NT2/D1 (cell line): ENCODE results near the gene OR56A3.

Experiments
- SUZ12 ChIP-seq: IDR thresholded peaks from 2 replicates; pipeline ENCODE4 v1.6.1; 2011; ENCODE audit not compliant: insufficient read length, insufficient read depth; ENCODE audit errors: extremely low read depth
- ZNF274 ChIP-seq: IDR thresholded peaks from 2 replicates; pipeline ENCODE4 v1.6.1; 2011; ENCODE audit warnings: mild to moderate bottlenecking, low read depth, low read length

DNA sequence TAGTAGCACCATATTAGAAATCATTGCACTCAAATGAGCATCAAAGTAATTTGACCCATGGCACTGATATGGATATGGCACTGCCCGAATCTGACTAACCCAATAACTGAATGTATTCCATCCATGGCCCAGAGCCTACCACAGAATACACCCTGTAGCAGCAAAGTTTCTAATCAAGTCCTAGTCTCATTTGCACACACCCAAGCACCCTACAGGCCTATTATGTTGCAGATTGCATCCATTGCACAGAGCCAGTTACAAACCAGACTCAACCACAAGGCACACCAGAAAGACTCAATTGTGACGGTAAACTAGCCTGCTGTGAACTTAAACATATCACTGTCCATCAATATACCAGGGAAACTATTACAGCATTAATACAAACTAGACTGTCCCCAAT lies 42.5 kb upstream of the OR56A3 start:
- TF ChIP-seq SUZ12 (no peak), ZNF274 (no peak)
